ENCODE results near the gene VANGL1. TPM values are rescaled to one million over a fixed set of nuclear protein-coding genes. Genes with fewer than 3 reads are reported as not detected.

The VANGL1 gene
- polyA plus RNA-seq, 4 donors: 13.1 to 17.4 (median 15.0) TPM

GRCh38 chr1:115666206-115666605 is 24.4 kb downstream of the VANGL1 start:
- DNase-seq (ENCODE audit: low read depth in 4 of 4, low spot score in 2 of 4): no peak

GRCh38 chr1:115666702-115667101 is 24.9 kb downstream of the VANGL1 start:
- no peak for DNase-seq (ENCODE audit: low read depth in 4 of 4, low spot score in 2 of 4)

- no peak for DNase-seq (ENCODE audit: low read depth in 4 of 4, low spot score in 2 of 4)
These were observed 26.8 kb downstream of the VANGL1 start for GRCh38 chr1:115668579-115668978.

GRCh38 chr1:115669002-115669673 is 27.4 kb downstream of the VANGL1 start:
- no peak for DNase-seq (ENCODE audit: low read depth in 4 of 4, low spot score in 2 of 4)

GRCh38 chr1:115669886-115670285 is 28.1 kb downstream of the VANGL1 start:
- DNase-seq (ENCODE audit: low read depth in 4 of 4, low spot score in 2 of 4): no peak

- no peak for DNase-seq (ENCODE audit: low read depth in 4 of 4, low spot score in 2 of 4)
These were observed 28.9 kb downstream of the VANGL1 start for GRCh38 chr1:115670476-115671175.

- no peak for DNase-seq (ENCODE audit: low read depth in 4 of 4, low spot score in 2 of 4)
These were observed 29.6 kb downstream of the VANGL1 start for GRCh38 chr1:115671176-115671934.

GRCh38 chr1:115672224-115673009 is 30.6 kb downstream of the VANGL1 start:
- DNase-seq (ENCODE audit: low read depth in 4 of 4, low spot score in 2 of 4): no peak

- DNase-seq (ENCODE audit: low read depth in 4 of 4, low spot score in 2 of 4): no peak
These were observed 34.9 kb downstream of the VANGL1 start for GRCh38 chr1:115676498-115677181.

- DNase-seq (ENCODE audit: low read depth in 4 of 4, low spot score in 2 of 4): peak in 1 of 4 donors; percentile 48
These were observed 35.4 kb downstream of the VANGL1 start for GRCh38 chr1:115677182-115677555.

- no peak for DNase-seq (ENCODE audit: low read depth in 4 of 4, low spot score in 2 of 4)
These were observed 35.8 kb downstream of the VANGL1 start for GRCh38 chr1:115677565-115677964.

- no peak for DNase-seq (ENCODE audit: low read depth in 4 of 4, low spot score in 2 of 4)
These were observed 36.4 kb downstream of the VANGL1 start for GRCh38 chr1:115678141-115678540.

- no peak for DNase-seq (ENCODE audit: low read depth in 4 of 4, low spot score in 2 of 4)
These were observed 37.4 kb downstream of the VANGL1 start for GRCh38 chr1:115679141-115679611.

- no peak for DNase-seq (ENCODE audit: low read depth in 4 of 4, low spot score in 2 of 4)
These were observed 39.0 kb downstream of the VANGL1 start for GRCh38 chr1:115680730-115681111.

GRCh38 chr1:115682792-115683191 is 41.0 kb downstream of the VANGL1 start:
- DNase-seq (ENCODE audit: low read depth in 4 of 4, low spot score in 2 of 4): no peak

- no peak for DNase-seq (ENCODE audit: low read depth in 4 of 4, low spot score in 2 of 4)
These were observed 43.4 kb downstream of the VANGL1 start for GRCh38 chr1:115685029-115685705.

- no peak for DNase-seq (ENCODE audit: low read depth in 4 of 4, low spot score in 2 of 4)
These were observed 46.0 kb downstream of the VANGL1 start for GRCh38 chr1:115687744-115688143.

- no peak for DNase-seq (ENCODE audit: low read depth in 4 of 4, low spot score in 2 of 4)
These were observed 49.2 kb downstream of the VANGL1 start for GRCh38 chr1:115690972-115691371.

- no peak for DNase-seq (ENCODE audit: low read depth in 4 of 4, low spot score in 2 of 4)
These were observed 50.5 kb downstream of the VANGL1 start for GRCh38 chr1:115692224-115692623.

- no peak for DNase-seq (ENCODE audit: low read depth in 4 of 4, low spot score in 2 of 4)
These were observed 53.0 kb downstream of the VANGL1 start for GRCh38 chr1:115694805-115695204.

Measured in left renal cortex interstitium (tissue), 4 donors.